Effector memory CD8-positive, alpha-beta T cell (primary cell): ENCODE data around the gene NDUFV3.
"Not testable (repeated sequence)": the region's sequence is repeated elsewhere in the genome, so short reads cannot be mapped to it uniquely, and the experiment has no call there.

ENCODE experiments used
- ATAC-seq: fragments of 150-1000 bp; cut with Tn5 transposase; replicated peaks from 2 replicates; pipeline ENCODE4 v1.10.0; 2021; ENCODE audit warnings: mild to moderate bottlenecking, moderate library complexity
- DNase-seq, 3 experiments: peaks; one replicate each; pipeline ENCODE4 v3.0.0; 2021
- H3K27ac Mint-ChIP-seq, 2 donors: one replicate each; pipeline ENCODE4 v1.8.0; 2022; ENCODE audit warnings: mild to moderate bottlenecking in 2 of 2, mixed read lengths in 2 of 2, moderate library complexity in 2 of 2
- H3K27me3 Mint-ChIP-seq, 2 donors: one replicate each; pipeline ENCODE4 v1.8.0; 2022; ENCODE audit warnings: mixed read lengths in 2 of 2
- H3K36me3 Mint-ChIP-seq: one replicate; pipeline ENCODE4 v1.8.0; 2022; ENCODE audit warnings: mild to moderate bottlenecking, moderate library complexity, mixed read lengths; ENCODE audit not compliant: insufficient read depth
- H3K4me1 Mint-ChIP-seq, 2 donors: one replicate each; pipeline ENCODE4 v1.8.0; 2022; ENCODE audit warnings: low read depth in 2 of 2, mixed read lengths in 2 of 2
- H3K4me3 Mint-ChIP-seq, 2 donors: one replicate each; pipeline ENCODE4 v1.8.0; 2022; ENCODE audit warnings: mild to moderate bottlenecking in 2 of 2, mixed read lengths in 2 of 2, moderate library complexity in 2 of 2
- H3K9me3 Mint-ChIP-seq, 2 donors: one replicate each; pipeline ENCODE4 v1.8.0; 2022; ENCODE audit warnings: mixed read lengths in 2 of 2
- total RNA-seq, 9 experiments: gene quantifications; one replicate each; lab custom pipeline; 2026; lab: John Stamatoyannopoulos, UW

The NDUFV3 gene
- 22.2 to 45.0 (median 33.4) reads per million in 9 experiments for total RNA-seq

- Mint-ChIP-seq H3K27me3 (no peaks in the 10 kb centered on the region), H3K4me3 (peak within 1 kb of the TSS; percentile 86 to 92), H3K27ac (peak within 1 kb of the TSS; percentile 95 to 98), H3K9me3 (no peaks in the 10 kb centered on the region), H3K36me3 (peaks cover 38% of the 10 kb centered on the region), H3K4me1 (peaks cover 8 to 10% of the 10 kb centered on the region in 2 donors)
- peak; percentile 96 to 99 (median 98) for DNase-seq
- peak; percentile 90 for ATAC-seq
Measured at GRCh38 chr21:42892931-42893755, at the start of gene NDUFV3. Gene NDUFV3 (plus strand): TSS chr21:42893309. CDS start chr21:42893334, 25 bp downstream.

- Mint-ChIP-seq H3K4me1 (peaks cover 3 to 9% of the 10 kb centered on the region in 2 donors), H3K27me3 (no peaks in the 10 kb centered on the region), H3K9me3 (peaks cover 0 to 1% of the 10 kb centered on the region in 2 donors), H3K27ac (peak overlapping the region in 1 of 2 donors; percentile 11), H3K4me3 (no peak overlapping the region), H3K36me3 (peaks cover 21% of the 10 kb centered on the region)
- DNase-seq (no peak), ATAC-seq (no peak)
Measured at GRCh38 chr21:42844411-42845113, 48.5 kb upstream of the NDUFV3 start.

DNA sequence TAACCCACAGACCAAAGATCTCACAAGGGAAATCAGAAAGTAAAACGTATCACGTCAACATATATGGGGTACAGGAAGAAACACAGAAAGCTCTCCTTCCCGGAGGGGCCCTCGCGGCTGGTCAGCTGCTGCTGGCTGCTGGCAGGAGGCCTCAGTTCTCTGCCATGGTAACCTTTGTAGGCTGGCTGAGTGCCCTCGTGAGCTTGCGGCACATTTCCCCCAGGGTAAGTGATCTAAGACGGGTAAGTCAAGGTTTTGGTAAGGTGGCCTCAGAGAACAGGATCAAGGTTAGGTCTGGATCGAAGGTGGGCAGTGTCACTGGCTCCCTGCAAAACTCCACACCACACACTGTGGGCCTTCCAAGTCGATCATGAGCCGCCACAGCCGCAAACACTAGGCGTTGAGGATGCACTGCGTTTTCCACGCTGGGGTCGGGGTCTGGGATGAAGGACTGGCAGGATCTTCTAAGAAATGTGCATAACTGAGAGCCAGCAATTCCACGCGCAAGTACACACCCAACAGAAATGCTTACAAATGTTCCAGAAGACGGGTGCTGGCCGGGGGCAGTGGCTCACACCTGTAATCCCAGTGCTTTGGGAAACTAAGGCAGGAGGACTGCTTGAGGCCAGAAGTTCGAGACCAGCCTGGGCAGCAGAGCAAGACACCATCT lies 47.7 kb upstream of the NDUFV3 start:
- peaks cover 0 to 1% of the 10 kb centered on the region in 2 donors for H3K9me3 Mint-ChIP-seq
- ATAC-seq (no peak), DNase-seq (no peak)
- H3K4me3 Mint-ChIP-seq, result no peak overlapping the region
- H3K27ac Mint-ChIP-seq, result peak overlapping the region in 1 of 2 donors; percentile 11
- H3K36me3 Mint-ChIP-seq, result peaks cover 30% of the 10 kb centered on the region
- peaks cover 3 to 9% of the 10 kb centered on the region in 2 donors for H3K4me1 Mint-ChIP-seq
- H3K27me3 Mint-ChIP-seq, result no peaks in the 10 kb centered on the region

GRCh38 chr21:42846221-42846620 lies 46.9 kb upstream of the NDUFV3 start:
- Mint-ChIP-seq H3K27ac (no peak overlapping the region), H3K4me1 (peaks cover 3 to 11% of the 10 kb centered on the region in 2 donors), H3K27me3 (no peaks in the 10 kb centered on the region), H3K9me3 (peaks cover 0 to 1% of the 10 kb centered on the region in 2 donors), H3K36me3 (peaks cover 34% of the 10 kb centered on the region), H3K4me3 (no peak overlapping the region)
- DNase-seq (no peak), ATAC-seq (no peak)

GRCh38 chr21:42847051-42847707 lies 45.9 kb upstream of the NDUFV3 start:
- peaks cover 36% of the 10 kb centered on the region for H3K36me3 Mint-ChIP-seq
- no peak for ATAC-seq
- H3K4me3 Mint-ChIP-seq, result no peak overlapping the region
- no peaks in the 10 kb centered on the region for H3K27me3 Mint-ChIP-seq
- no peak overlapping the region for H3K27ac Mint-ChIP-seq
- peaks cover 0 to 1% of the 10 kb centered on the region in 2 donors for H3K9me3 Mint-ChIP-seq
- DNase-seq, result no peak
- peaks cover 3 to 12% of the 10 kb centered on the region in 2 donors for H3K4me1 Mint-ChIP-seq

DNA sequence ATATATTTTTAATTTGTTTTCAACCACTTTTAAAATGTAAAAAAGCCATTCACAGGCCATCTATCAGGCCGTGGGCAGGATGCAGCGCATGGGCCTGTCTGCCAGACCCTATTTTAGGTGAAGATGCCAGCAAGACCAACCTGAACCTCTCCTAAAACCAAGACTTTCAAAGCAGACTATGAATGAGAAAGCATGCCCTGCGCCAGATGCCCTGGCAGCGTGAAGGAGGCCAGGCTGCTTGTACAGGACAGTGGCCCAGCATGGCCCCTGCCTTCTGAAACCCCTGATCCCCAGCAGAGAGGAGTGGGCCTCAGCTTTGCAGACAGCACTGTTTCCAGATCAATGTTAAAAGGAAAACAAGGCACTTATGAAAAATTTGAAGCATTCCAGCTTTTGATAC lies 45.4 kb upstream of the NDUFV3 start:
- Mint-ChIP-seq H3K9me3 (peaks cover 0 to 1% of the 10 kb centered on the region in 2 donors), H3K27me3 (no peaks in the 10 kb centered on the region), H3K27ac (no peak overlapping the region), H3K4me3 (no peak overlapping the region), H3K4me1 (peaks cover 3 to 12% of the 10 kb centered on the region in 2 donors), H3K36me3 (peaks cover 36% of the 10 kb centered on the region)
- DNase-seq (no peak), ATAC-seq (no peak)

DNA sequence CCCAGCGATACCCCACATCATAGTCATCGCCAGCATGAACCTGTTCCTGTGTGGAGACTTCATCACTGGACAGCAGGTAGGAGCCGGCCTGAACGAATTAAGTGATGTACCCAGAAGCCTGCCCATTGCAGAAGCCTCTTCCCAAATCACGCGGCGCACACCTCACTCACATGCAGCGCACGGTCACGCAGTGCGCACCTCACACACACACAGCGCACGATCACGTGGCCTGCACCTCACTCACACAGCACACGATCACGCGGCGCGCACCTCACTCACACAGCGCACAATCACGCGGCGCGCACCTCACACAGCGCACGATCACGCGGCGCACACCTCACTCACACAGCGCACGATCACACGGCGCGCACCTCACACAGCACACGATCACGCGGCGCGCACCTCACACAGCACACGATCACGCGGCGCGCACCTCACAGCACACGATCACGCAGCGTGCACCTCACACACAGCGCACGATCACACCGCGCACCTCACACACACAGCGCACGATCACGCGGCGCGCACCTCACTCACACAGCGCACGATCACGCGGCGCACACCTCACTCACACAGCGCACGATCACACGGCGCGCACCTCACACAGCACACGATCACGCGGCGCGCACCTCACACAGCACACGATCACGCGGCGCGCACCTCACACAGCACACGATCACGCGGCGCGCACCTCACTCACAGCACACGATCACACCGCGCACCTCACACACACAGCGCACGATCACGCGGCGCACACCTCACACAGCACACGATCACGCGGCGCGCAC lies 44.8 kb upstream of the NDUFV3 start:
- H3K4me3 Mint-ChIP-seq, H3K27ac Mint-ChIP-seq, H3K27me3 Mint-ChIP-seq, H3K9me3 Mint-ChIP-seq, ATAC-seq, DNase-seq: not testable (repeated sequence)
- Mint-ChIP-seq H3K4me1 (peaks cover 3 to 12% of the 10 kb centered on the region in 2 donors), H3K36me3 (peaks cover 36% of the 10 kb centered on the region)

- Mint-ChIP-seq H3K36me3 (peaks cover 39% of the 10 kb centered on the region), H3K4me3 (no peak overlapping the region), H3K27ac (peak overlapping the region; percentile 25 to 72), H3K9me3 (peaks cover 0 to 1% of the 10 kb centered on the region in 2 donors), H3K27me3 (no peaks in the 10 kb centered on the region), H3K4me1 (peaks cover 3 to 12% of the 10 kb centered on the region in 2 donors)
- no peak for DNase-seq
- no peak for ATAC-seq
Measured at GRCh38 chr21:42848932-42849758, 44.0 kb upstream of the NDUFV3 start.

GRCh38 chr21:42849759-42850412 lies 43.2 kb upstream of the NDUFV3 start:
- Mint-ChIP-seq H3K9me3 (peaks cover 0 to 1% of the 10 kb centered on the region in 2 donors), H3K4me1 (peaks cover 3 to 12% of the 10 kb centered on the region in 2 donors), H3K36me3 (peaks cover 37% of the 10 kb centered on the region), H3K27me3 (no peaks in the 10 kb centered on the region), H3K27ac (peak overlapping the region; percentile 26 to 44), H3K4me3 (no peak overlapping the region)
- no peak for DNase-seq
- ATAC-seq, result no peak

DNA sequence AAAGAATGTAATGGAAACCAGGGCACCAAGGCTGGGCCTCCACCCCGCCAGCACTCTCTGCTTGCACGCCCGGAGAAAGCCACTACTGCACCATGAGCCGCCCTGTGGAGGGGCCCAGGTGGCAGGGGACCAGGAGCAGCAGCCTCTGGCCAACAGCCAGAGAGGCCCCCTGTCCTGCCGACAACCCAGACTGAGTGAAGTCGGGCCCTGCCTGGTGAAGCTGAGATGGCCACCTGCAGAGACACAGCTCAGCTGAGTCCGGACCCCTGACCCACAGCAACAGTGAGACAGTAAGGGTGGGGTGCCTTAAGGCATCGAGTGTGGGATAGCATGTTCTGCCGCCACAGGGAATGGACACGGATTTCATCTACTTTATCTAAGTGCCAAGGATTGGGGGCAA lies 42.6 kb upstream of the NDUFV3 start:
- peaks cover 3 to 12% of the 10 kb centered on the region in 2 donors for H3K4me1 Mint-ChIP-seq
- peaks cover 0 to 1% of the 10 kb centered on the region in 2 donors for H3K9me3 Mint-ChIP-seq
- no peak for ATAC-seq
- no peak for DNase-seq
- H3K36me3 Mint-ChIP-seq, result peaks cover 42% of the 10 kb centered on the region
- no peak overlapping the region for H3K4me3 Mint-ChIP-seq
- no peaks in the 10 kb centered on the region for H3K27me3 Mint-ChIP-seq
- peak overlapping the region; percentile 26 to 44 for H3K27ac Mint-ChIP-seq

GRCh38 chr21:42850866-42851391 lies 42.2 kb upstream of the NDUFV3 start:
- H3K27me3 Mint-ChIP-seq, result no peaks in the 10 kb centered on the region
- H3K4me3 Mint-ChIP-seq, result no peak overlapping the region
- DNase-seq (peak in 1 of 3 experiments; percentile 27), ATAC-seq (peak; percentile 47)
- no peak overlapping the region for H3K27ac Mint-ChIP-seq
- H3K36me3 Mint-ChIP-seq, result peaks cover 43% of the 10 kb centered on the region
- peaks cover 0 to 1% of the 10 kb centered on the region in 2 donors for H3K9me3 Mint-ChIP-seq
- peaks cover 3 to 12% of the 10 kb centered on the region in 2 donors for H3K4me1 Mint-ChIP-seq
